ENCODE measurements around the gene BCL6.
A peak's percentile ranks its signal among the peaks of the same experiment; 100 is the strongest.

Gene BCL6

DNA sequence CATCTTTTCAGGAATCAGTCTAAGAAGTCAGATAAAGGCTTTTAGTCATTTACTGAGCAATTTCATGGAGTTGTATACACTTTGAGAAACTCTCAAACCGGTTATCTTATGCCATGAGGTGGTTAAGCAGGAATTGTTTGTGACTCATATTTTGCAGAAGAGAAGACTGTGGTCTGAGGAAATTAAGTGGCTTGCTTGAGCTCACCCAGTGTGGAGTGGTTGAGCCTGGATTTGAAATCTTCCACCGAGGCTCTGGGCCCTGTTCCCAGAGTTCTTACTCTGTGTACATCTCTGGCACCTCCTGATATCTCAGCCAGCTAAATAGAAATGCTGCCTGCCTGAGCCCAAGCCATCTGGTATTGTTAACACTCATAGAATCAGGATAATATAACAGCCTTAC lies 37.8 kb upstream of the BCL6 start:
- no peak overlapping the region for H3K4me3 ChIP-seq (replicated peaks; ENCODE audit: low read depth, low read length)
- TF ChIP-seq, protein P1, sequence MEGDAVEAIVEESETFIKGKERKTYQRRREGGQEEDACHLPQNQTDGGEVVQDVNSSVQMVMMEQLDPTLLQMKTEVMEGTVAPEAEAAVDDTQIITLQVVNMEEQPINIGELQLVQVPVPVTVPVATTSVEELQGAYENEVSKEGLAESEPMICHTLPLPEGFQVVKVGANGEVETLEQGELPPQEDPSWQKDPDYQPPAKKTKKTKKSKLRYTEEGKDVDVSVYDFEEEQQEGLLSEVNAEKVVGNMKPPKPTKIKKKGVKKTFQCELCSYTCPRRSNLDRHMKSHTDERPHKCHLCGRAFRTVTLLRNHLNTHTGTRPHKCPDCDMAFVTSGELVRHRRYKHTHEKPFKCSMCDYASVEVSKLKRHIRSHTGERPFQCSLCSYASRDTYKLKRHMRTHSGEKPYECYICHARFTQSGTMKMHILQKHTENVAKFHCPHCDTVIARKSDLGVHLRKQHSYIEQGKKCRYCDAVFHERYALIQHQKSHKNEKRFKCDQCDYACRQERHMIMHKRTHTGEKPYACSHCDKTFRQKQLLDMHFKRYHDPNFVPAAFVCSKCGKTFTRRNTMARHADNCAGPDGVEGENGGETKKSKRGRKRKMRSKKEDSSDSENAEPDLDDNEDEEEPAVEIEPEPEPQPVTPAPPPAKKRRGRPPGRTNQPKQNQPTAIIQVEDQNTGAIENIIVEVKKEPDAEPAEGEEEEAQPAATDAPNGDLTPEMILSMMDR (IDR thresholded peaks at IDR 0.05; ENCODE audit: low read depth, low read length, missing control alignments): no peak
- no peak for DNase-seq (ENCODE audit: extremely low read depth, low read depth)

DNA sequence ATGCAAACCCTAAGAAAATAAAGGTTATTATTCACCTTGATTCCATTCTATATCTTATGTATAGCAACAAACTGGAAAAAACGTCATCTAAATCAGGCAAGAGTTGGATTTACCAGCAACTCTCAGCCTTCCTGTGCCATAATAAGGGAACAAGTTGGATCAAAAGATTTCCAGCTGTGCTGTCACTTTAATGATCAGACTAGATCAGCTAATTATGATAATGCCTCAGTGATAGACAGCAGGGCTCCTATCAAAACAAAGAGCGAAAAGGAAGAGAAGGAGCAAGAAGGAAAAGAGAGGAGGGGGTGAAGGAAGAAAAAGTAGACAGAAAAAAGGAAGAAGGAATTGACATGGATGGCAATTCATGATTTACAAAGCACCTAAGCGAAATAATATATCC lies 36.7 kb upstream of the BCL6 start:
- no peak overlapping the region for H3K4me3 ChIP-seq (replicated peaks; ENCODE audit: low read depth, low read length)
- no peak for DNase-seq (ENCODE audit: extremely low read depth, low read depth)
- TF ChIP-seq, protein P1 (IDR thresholded peaks at IDR 0.05; ENCODE audit: low read depth, low read length, missing control alignments): no peak

DNA sequence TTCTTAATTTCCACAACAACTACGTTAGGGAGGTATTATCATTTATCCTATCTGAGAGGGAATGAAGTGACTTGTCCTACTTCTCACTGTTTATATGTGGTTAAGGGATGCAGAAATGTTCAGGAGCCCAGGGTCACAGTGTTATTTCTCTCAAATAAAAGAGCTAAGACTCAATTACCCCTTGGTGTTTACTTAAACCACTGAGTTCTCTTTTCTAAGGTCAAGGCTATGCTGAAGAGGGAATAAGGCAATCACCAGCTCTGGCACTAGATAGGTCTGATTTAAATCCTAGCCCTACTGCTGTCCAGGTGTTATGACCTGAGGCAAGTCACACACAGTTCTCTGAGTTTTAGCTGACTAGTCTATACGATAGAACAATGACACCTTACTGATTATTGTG lies 35.7 kb upstream of the BCL6 start:
- no peak for DNase-seq (ENCODE audit: extremely low read depth, low read depth)
- H3K4me3 ChIP-seq (replicated peaks; ENCODE audit: low read depth, low read length): no peak overlapping the region
- TF ChIP-seq, protein P1 (IDR thresholded peaks at IDR 0.05; ENCODE audit: low read depth, low read length, missing control alignments): no peak

DNA sequence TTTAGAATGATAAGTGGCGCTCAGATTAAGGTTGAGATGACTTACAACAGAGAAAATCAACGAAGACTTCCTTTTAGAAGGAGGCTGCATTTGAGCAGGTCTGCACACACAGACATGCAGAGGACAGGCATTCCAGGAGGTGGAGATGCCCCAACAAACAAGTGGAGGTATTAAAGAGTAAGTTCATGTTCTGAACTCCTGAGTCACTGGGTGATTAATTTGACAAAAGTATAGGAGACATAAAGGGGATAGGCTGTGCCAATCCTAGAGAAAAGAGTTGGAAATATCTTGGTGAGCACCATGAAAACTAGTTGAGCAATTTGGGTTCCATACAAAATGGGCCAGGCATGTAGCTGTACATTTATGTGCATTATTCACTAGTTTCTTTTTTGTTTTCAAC lies 33.5 kb upstream of the BCL6 start:
- DNase-seq (ENCODE audit: extremely low read depth, low read depth): no peak
- H3K4me3 ChIP-seq (replicated peaks; ENCODE audit: low read depth, low read length): no peak overlapping the region
- TF ChIP-seq, protein P1 (IDR thresholded peaks at IDR 0.05; ENCODE audit: low read depth, low read length, missing control alignments): no peak

DNA sequence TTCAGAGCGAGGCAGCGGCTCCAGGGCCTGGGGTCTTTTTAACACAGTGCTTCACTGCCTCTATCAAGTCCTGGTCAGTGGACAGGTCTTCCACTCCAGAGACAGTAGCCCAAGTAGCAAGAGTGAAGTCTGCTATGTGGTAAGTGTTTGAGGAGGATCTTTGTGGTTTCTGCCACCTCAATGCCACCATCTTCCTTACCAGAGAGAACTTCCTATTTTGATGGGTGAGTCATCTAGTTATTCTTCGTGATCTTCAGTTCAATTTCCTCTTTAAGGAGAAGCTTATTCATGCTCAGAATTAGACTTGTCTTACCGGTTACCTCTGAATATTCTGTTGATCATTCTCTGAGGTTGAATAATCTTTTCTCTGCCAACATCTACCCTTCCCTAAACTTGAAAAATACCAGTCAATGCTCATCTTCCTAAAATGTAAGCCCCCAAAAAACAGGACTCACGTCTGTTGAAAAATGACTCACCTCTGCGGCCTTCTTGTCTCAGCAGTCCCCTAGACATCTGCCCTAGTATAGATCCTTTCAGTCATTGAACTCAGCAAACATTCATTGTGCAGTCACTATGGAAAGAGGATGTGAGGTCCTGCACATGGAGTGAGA lies 32.2 kb upstream of the BCL6 start:
- no peak overlapping the region for H3K4me3 ChIP-seq (replicated peaks; ENCODE audit: low read depth, low read length)
- TF ChIP-seq, protein P1 (IDR thresholded peaks at IDR 0.05; ENCODE audit: low read depth, low read length, missing control alignments): no peak
- peak; percentile 12 for DNase-seq (ENCODE audit: extremely low read depth, low read depth)

DNA sequence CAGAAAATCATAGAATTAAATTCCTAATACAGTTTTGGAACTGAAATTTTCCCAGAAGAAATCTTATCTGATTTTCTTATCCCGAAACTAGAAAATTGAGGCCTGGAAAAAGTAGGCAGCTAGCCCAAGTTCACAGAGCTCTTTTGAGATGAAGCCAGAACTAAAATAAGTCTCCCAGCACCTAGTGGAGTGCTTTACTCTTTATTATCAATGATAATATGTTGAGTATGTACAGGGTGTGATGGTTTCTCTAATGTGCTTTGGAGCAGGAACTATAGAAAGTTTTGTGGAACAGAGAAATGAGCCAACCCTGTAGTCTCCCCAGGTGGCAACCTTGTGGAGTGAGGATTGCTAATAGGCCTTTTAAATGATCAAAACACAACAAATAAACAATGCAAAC lies 30.3 kb upstream of the BCL6 start:
- no peak for DNase-seq (ENCODE audit: extremely low read depth, low read depth)

More for the DNA sequence above, 30.3 kb upstream of the BCL6 start:
- H3K4me3 ChIP-seq (replicated peaks; ENCODE audit: low read depth, low read length): no peak overlapping the region
- TF ChIP-seq, protein P1 (IDR thresholded peaks at IDR 0.05; ENCODE audit: low read depth, low read length, missing control alignments): no peak
